ENCODE results near the gene CPEB1.

Gene CPEB1

DNA sequence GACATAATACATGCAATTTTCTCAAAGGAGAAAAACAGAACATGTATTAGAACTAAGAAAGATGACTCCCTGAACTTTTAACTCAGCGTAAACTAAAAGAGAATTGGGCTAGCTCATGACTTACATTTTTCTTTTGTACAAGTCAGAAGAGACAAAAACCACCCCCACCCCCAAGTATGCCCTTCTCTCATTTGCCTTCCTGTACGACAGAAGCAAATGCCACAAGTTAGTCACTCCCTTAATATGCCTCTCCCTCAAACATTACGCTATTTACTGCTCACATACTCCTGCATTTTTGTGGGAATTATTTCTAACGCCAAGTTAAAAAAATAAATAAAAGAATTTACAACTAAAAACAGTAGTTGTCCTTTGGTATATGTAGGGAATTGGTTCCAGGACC lies 22.0 kb downstream of the CPEB1 start:
- Histone ChIP-seq H3K4me3 (ENCODE audit: low read depth, low read length) (no peak overlapping the region), H3K9me3 (ENCODE audit: control insufficient read depth, insufficient read depth, low read depth, low read length) (no peaks in the 10 kb centered on the region), H3K27ac (ENCODE audit: extremely low read depth, low read depth, low read length) (no peak overlapping the region), H3K36me3 (ENCODE audit: control insufficient read depth in 2 of 2, insufficient read depth in 1 of 2, low read length in 2 of 2) (no peaks in the 10 kb centered on the region), H3K4me1 (ENCODE audit: control insufficient read depth, insufficient read depth, low read length) (no peaks in the 10 kb centered on the region)
- ChIA-PET POLR2A (interaction anchor here (1.4 kb wide), 1 partner anchor 85 kb away, joined by 4 read pairs; the partner anchor contains the start of gene RPS17), CTCF (no interaction called here)
- TF ChIP-seq ZNF426 (tag by site-specific recombination; IDR thresholded peaks at IDR 0.05) (no peak), ZNF521 (tag by site-specific recombination; IDR thresholded peaks at IDR 0.05) (no peak), ZXDB (tag by site-specific recombination; IDR thresholded peaks at IDR 0.05) (no peak), ZNF23 (tag by site-specific recombination; IDR thresholded peaks at IDR 0.05; ENCODE audit: borderline replicate concordance) (no peak), ZNF843 (tag by site-specific recombination; IDR thresholded peaks at IDR 0.05) (no peak), TRIM28 (IDR thresholded peaks at IDR 0.05; ENCODE audit: borderline replicate concordance, low read length) (no peak), WT1 (tag by site-specific recombination; IDR thresholded peaks at IDR 0.05) (no peak)
- TF ChIP-seq, protein P1, sequence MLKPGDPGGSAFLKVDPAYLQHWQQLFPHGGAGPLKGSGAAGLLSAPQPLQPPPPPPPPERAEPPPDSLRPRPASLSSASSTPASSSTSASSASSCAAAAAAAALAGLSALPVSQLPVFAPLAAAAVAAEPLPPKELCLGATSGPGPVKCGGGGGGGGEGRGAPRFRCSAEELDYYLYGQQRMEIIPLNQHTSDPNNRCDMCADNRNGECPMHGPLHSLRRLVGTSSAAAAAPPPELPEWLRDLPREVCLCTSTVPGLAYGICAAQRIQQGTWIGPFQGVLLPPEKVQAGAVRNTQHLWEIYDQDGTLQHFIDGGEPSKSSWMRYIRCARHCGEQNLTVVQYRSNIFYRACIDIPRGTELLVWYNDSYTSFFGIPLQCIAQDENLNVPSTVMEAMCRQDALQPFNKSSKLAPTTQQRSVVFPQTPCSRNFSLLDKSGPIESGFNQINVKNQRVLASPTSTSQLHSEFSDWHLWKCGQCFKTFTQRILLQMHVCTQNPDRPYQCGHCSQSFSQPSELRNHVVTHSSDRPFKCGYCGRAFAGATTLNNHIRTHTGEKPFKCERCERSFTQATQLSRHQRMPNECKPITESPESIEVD (tag by site-specific recombination; IDR thresholded peaks at IDR 0.05), result no peak

DNA sequence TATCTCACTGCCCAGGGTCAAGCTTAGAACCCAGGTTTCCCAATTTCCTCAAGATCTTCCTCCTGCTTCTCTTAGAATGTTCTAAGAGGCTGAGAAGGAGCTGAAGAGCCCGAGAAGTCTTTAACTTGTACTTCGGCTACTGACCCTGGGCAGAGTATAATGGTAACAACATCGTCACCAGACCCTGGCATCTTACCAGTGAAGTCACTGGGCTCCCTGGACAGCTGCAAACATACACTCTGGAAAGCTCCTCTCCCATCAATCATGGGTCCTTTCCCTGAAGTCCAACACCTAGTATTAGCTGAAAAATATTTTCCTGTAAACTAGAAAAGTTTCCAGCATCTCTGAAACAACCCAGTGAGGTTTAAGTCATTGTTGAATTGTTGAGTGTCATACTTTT lies 22.7 kb downstream of the CPEB1 start:
- no peak overlapping the region for H3K27ac ChIP-seq (ENCODE audit: extremely low read depth, low read depth, low read length)
- no peaks in the 10 kb centered on the region for H3K36me3 ChIP-seq (ENCODE audit: control insufficient read depth in 2 of 2, insufficient read depth in 1 of 2, low read length in 2 of 2)
- H3K4me3 ChIP-seq (ENCODE audit: low read depth, low read length), result no peak overlapping the region
- ChIA-PET POLR2A (interaction anchor here (1.4 kb wide), 1 partner anchor 84 kb away, joined by 4 read pairs; the partner anchor contains the start of gene RPS17), CTCF (interaction anchor here (0.7 kb wide), 1 partner anchor 35 kb away, joined by 3 read pairs; no protein-coding TSS in a partner anchor)
- H3K4me1 ChIP-seq (ENCODE audit: control insufficient read depth, insufficient read depth, low read length), result no peaks in the 10 kb centered on the region
- H3K9me3 ChIP-seq (ENCODE audit: control insufficient read depth, insufficient read depth, low read depth, low read length), result no peaks in the 10 kb centered on the region
- no peak for TF ChIP-seq GLIS1 (tag by site-specific recombination; IDR thresholded peaks at IDR 0.05)
- no peak for TF ChIP-seq ZNF214 (tag by site-specific recombination; IDR thresholded peaks at IDR 0.05; ENCODE audit: borderline replicate concordance)
- TF ChIP-seq ZBTB21 (tag by site-specific recombination; IDR thresholded peaks at IDR 0.05), result no peak
- no peak for TF ChIP-seq ZNF19 (tag by site-specific recombination; IDR thresholded peaks at IDR 0.05; ENCODE audit: low read depth)
- no peak for TF ChIP-seq REST (tag by site-specific recombination; IDR thresholded peaks at IDR 0.05)
- TF ChIP-seq GLIS2 (tag by site-specific recombination; IDR thresholded peaks at IDR 0.05), result no peak
- TF ChIP-seq WT1 (tag by site-specific recombination; IDR thresholded peaks at IDR 0.05), result no peak
- TF ChIP-seq ZNF785 (tag by site-specific recombination; IDR thresholded peaks at IDR 0.05), result no peak
- TF ChIP-seq, protein P2, sequence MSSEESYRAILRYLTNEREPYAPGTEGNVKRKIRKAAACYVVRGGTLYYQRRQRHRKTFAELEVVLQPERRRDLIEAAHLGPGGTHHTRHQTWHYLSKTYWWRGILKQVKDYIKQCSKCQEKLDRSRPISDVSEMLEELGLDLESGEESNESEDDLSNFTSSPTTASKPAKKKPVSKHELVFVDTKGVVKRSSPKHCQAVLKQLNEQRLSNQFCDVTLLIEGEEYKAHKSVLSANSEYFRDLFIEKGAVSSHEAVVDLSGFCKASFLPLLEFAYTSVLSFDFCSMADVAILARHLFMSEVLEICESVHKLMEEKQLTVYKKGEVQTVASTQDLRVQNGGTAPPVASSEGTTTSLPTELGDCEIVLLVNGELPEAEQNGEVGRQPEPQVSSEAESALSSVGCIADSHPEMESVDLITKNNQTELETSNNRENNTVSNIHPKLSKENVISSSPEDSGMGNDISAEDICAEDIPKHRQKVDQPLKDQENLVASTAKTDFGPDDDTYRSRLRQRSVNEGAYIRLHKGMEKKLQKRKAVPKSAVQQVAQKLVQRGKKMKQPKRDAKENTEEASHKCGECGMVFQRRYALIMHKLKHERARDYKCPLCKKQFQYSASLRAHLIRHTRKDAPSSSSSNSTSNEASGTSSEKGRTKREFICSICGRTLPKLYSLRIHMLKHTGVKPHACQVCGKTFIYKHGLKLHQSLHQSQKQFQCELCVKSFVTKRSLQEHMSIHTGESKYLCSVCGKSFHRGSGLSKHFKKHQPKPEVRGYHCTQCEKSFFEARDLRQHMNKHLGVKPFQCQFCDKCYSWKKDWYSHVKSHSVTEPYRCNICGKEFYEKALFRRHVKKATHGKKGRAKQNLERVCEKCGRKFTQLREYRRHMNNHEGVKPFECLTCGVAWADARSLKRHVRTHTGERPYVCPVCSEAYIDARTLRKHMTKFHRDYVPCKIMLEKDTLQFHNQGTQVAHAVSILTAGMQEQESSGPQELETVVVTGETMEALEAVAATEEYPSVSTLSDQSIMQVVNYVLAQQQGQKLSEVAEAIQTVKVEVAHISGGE (tag by site-specific recombination; conservative IDR thresholded peaks at IDR 0.05; ENCODE audit: low read depth), result no peak
- TF ChIP-seq MYNN (tag by site-specific recombination; IDR thresholded peaks at IDR 0.05; ENCODE audit: borderline replicate concordance), result no peak
- TF ChIP-seq ZBTB1 (tag by site-specific recombination; IDR thresholded peaks at IDR 0.05), result no peak
- TF ChIP-seq ZFP69B (tag by site-specific recombination; IDR thresholded peaks at IDR 0.05), result no peak
- TF ChIP-seq KLF17 (tag by site-specific recombination; IDR thresholded peaks at IDR 0.05), result no peak
- TF ChIP-seq ZNF18 (tag by site-specific recombination; IDR thresholded peaks at IDR 0.05), result no peak

Measured in HEK293 (cell line).